ENCODE data around the gene RAB5IF.

GRCh38 chr20:36604952-36605398 is 604 bp upstream of the RAB5IF start:
- TF ChIP-seq CTCF (conservative IDR thresholded peaks at IDR 0.05; ENCODE audit: low read depth, low read length) (no peak), EZH2 (IDR thresholded peaks at IDR 0.05; ENCODE audit: borderline replicate concordance, low read depth, low read length, poor library complexity, severe bottlenecking) (no peak)

Data from A673 (cell line).